Esophagus muscularis mucosa (tissue), 4 donors: Measurements from ENCODE around the gene AK6. TPM values are rescaled to one million over a fixed set of nuclear protein-coding genes. Genes with fewer than 3 reads are reported as not detected.

Source experiments
- DNase-seq: peaks from one replicate; pipeline ENCODE4 v3.0.0-alpha.2; 2017; ENCODE audit errors: extremely low spot score
- H3K27ac ChIP-seq, 4 donors: fragments of 200-600 bp; sonication (generic); replicated peaks in 1 of 4; 1 replicate in 3 of 4; 2 replicates in 1 of 4; pipeline ENCODE4 v1.5.1; 2016 to 2019; ENCODE audit warnings: mild to moderate bottlenecking in 1 of 4
- H3K27me3 ChIP-seq, 4 donors: fragments of 200-600 bp; sonication (generic); one replicate each; pipeline versions ENCODE4 v1.5.1 to v1.6.0; 2016 to 2019
- H3K36me3 ChIP-seq, 4 donors: fragments of 200-600 bp; sonication (generic); one replicate each; pipeline ENCODE4 v1.5.1; 2016 to 2019
- H3K4me1 ChIP-seq, 4 donors: fragments of 200-600 bp; sonication (generic); one replicate each; pipeline ENCODE4 v1.5.1; 2016 to 2019
- H3K4me3 ChIP-seq, 4 donors: fragments of 200-600 bp; sonication (generic); 1 replicate in 2 of 4; 2 replicates in 2 of 4; pipeline ENCODE4 v1.5.1; 2016 to 2019; ENCODE audit warnings: mild to moderate bottlenecking in 4 of 4, moderate library complexity in 1 of 4
- H3K9me3 ChIP-seq, 4 donors: fragments of 200-600 bp; sonication (generic); 1 replicate in 3 of 4; 2 replicates in 1 of 4; pipeline ENCODE4 v1.5.1; 2016 to 2019
- EP300 ChIP-seq: sonication (generic); formaldehyde crosslinking; IDR thresholded peaks from one replicate; pipeline ENCODE4 v1.6.1; 2017; ENCODE audit warnings: antibody characterized with exemption
- POLR2A ChIP-seq: fragments of 450-650 bp; IDR thresholded peaks from one replicate; pipeline ENCODE4 v1.6.1; 2017; ENCODE audit warnings: antibody characterized with exemption, moderate library complexity, mild to moderate bottlenecking, low read depth
- POLR2AphosphoS5 ChIP-seq, 2 donors: sonication (generic); formaldehyde crosslinking; IDR thresholded peaks; one replicate each; pipeline ENCODE4 v1.6.1; 2017; ENCODE audit warnings: antibody characterized with exemption in 2 of 2
- WGBS: methylation state at CpG from one replicate; pipeline ENCODE4 v1.1.5; 2018; 5-methylcytosine and 5-hydroxymethylcytosine counted together
- intact Hi-C: fragments of 100-400 bp; cut with DNase I; formaldehyde crosslinking; loops from one replicate; pipeline ENCODE4 v1.15.1; 2023
- total RNA-seq, 4 donors: library from RNA; depleted of rRNA; stranded (reverse); fragments of >200 nt; gene quantifications; one replicate each; pipeline versions ENCODE4 v1.1.0 to v1.2.1, GENCODE V29; 2016
- TF ChIP-seq, protein P1 (sequence below), 3 experiments: fragments of 200-600 bp in 2 of 3; fragments of 450-650 bp in 1 of 3; sonication (generic) in 2 of 3; IDR thresholded peaks; one replicate each; pipeline ENCODE4 v1.5.1; 2017 to 2019; ENCODE audit warnings: antibody characterized with exemption in 3 of 3, mild to moderate bottlenecking in 2 of 3, moderate library complexity in 1 of 3

AK6 gene
- total RNA-seq, 4 donors from 2014 or later = 16.1 to 22.0 (median 19.0) TPM

DNA sequence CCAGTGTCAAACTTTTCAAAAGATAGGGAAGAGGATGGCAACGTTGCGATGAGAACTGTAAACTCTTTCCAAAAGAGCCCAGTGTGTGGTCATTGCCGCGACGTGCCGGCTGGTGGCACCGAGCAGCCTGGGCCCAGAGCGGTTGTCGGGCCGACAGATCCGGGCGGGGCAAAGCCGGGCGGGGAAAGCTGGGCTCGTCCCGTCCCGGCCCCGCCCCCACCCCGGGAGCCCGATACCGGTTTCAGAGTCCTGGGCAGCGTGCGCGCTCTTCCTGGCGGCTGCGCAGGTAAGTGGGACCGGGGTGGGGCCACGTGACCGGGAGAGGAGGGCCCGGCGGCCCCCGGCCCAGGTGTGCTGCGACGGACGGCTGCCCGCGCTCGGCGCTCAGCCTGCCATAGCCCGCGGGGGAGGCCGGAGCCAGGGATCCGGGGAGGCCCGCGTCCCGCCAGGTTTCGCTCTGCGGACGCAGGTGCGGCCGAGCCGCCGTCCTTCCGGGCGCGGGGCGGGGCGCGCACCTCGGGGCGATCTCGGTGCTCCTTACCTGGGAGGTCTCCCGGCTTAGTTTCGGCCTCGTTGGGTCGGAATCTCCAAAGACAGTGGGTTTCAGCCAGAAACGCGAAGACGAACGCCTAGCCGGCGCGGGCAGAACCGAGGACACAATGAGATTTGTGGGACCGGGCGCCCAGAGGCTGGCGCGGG is 45.7 kb upstream of the AK6 start, which contains the start of gene MARVELD2:
Gene MARVELD2 (plus strand): TSS at position 232 of the 699 bp plus-strand sequence. CDS start 4,270 bp downstream, outside the sequence.
- H3K9me3 ChIP-seq = no peaks in the 10 kb centered on the region
- TF ChIP-seq, protein P1, sequence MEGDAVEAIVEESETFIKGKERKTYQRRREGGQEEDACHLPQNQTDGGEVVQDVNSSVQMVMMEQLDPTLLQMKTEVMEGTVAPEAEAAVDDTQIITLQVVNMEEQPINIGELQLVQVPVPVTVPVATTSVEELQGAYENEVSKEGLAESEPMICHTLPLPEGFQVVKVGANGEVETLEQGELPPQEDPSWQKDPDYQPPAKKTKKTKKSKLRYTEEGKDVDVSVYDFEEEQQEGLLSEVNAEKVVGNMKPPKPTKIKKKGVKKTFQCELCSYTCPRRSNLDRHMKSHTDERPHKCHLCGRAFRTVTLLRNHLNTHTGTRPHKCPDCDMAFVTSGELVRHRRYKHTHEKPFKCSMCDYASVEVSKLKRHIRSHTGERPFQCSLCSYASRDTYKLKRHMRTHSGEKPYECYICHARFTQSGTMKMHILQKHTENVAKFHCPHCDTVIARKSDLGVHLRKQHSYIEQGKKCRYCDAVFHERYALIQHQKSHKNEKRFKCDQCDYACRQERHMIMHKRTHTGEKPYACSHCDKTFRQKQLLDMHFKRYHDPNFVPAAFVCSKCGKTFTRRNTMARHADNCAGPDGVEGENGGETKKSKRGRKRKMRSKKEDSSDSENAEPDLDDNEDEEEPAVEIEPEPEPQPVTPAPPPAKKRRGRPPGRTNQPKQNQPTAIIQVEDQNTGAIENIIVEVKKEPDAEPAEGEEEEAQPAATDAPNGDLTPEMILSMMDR (IDR thresholded peaks at IDR 0.05) = peak in 1 of 3 experiments; percentile 29
- no peak for TF ChIP-seq EP300
- WGBS = 15% methylated on average over 2 of the region's 78 CpGs
- peak within 1 kb of the TSS in 2 of 4 donors; percentile 24 to 30 for H3K27ac ChIP-seq
- no peak for DNase-seq
- H3K4me3 ChIP-seq = peak within 1 kb of the TSS; percentile 64 to 69 (median 66)
- intact Hi-C loops = no loop called here
- no peaks in the 10 kb centered on the region for H3K27me3 ChIP-seq
- H3K36me3 ChIP-seq = peaks cover 11 to 40% (median 26%) of the 10 kb centered on the region in 4 donors
- H3K4me1 ChIP-seq = peaks cover 0 to 13% (median 11%) of the 10 kb centered on the region in 4 donors

DNA sequence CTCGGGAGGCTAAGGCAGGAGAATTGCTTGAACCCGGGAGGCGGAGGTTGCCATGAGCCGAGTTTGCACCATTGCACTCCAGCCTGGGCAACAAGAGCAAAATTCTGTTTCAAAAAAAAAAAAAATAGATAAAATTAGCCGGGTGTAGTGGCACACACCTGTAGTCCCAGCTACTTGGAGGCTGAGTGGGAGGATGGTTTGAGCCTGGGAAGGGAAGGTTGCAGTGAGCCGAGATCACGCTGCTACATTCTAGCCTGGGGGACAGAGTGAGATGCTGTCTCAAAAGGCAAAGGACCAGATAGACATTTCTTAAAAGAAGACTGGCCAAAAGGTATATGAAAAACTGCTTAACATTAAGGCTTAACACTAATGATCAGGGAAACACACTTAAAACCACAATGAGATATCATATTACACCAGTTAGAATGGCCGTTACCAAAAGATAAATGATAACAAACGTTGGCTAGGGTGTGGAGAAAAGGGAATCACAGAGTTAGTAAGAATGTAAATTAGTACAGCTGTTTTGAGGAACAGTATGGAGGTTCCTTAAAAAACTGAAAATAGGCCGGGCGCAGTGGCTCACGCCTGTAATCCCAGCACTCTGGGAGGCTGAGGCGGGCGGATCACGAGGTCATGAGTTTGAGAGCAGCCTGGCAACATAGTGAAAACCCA is 35.5 kb upstream of the AK6 start:
- 86% methylated on average over 15 of the region's 15 CpGs for WGBS
- peaks cover 25 to 85% (median 51%) of the 10 kb centered on the region in 4 donors for H3K36me3 ChIP-seq
- H3K27me3 ChIP-seq = no peaks in the 10 kb centered on the region
- DNase-seq = no peak
- H3K27ac ChIP-seq = no peak overlapping the region
- no peaks in the 10 kb centered on the region for H3K9me3 ChIP-seq
- no peak for TF ChIP-seq POLR2A
- TF ChIP-seq, protein P1 (IDR thresholded peaks at IDR 0.05) = no peak
- no peak for TF ChIP-seq POLR2AphosphoS5 (IDR thresholded peaks at IDR 0.05)
- TF ChIP-seq EP300 = no peak
- H3K4me3 ChIP-seq = no peak overlapping the region
- intact Hi-C loops = no loop called here
- H3K4me1 ChIP-seq = no peaks in the 10 kb centered on the region

DNA sequence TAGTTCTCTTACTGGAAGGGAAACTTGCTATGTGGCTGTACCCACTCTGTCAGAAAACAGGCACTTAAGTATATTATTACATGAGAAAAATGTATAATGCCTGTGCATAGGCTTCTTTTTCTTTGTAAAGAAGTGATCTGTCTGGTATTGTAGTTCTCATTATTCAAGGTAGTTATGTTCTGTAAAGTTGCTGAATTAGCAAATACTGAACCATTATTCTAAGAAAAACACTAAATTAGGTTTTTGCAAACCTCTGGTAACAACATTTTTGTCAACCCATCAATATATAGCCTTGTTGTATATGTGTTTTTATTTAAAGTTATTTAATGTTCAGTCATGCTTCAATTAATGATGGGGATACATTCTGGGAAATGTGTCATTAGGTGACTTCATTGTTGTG is 9.1 kb upstream of the AK6 start:
- Histone ChIP-seq H3K4me3 (no peak overlapping the region), H3K9me3 (no peaks in the 10 kb centered on the region), H3K27ac (no peak overlapping the region), H3K36me3 (peaks cover 23 to 87% (median 74%) of the 10 kb centered on the region in 4 donors), H3K27me3 (no peaks in the 10 kb centered on the region), H3K4me1 (no peaks in the 10 kb centered on the region)
- TF ChIP-seq POLR2A = no peak
- TF ChIP-seq POLR2AphosphoS5 (IDR thresholded peaks at IDR 0.05) = no peak
- no peak for TF ChIP-seq EP300
- TF ChIP-seq, protein P1 (IDR thresholded peaks at IDR 0.05) = no peak
- intact Hi-C loops = no loop called here
- DNase-seq = no peak

DNA sequence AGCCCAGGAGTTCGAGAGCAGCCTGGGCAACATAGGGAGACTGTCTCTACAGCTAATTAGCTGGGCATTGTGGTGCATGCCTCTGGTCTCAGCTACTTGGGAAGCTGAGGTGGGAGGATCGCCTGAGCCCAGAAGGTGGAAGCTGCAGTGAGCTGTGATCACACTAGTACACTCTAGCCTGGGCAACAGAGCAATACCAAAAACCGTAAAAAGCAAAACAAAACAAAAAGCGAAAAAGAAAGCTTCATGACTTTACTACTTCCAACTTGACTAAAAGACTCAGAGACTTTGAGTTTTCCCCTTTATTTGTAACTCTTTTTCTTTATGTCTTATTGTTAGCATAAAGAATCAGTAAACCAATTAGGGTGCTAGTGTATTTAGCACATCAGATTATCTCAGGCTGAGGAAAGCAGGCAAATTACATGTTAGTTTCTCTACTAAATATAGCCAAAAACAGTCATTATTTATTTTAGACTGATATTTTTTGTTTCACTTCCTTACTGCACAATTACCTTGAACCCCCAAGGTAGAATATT is 5.7 kb upstream of the AK6 start:
- TF ChIP-seq POLR2AphosphoS5 (IDR thresholded peaks at IDR 0.05) (no peak), POLR2A (no peak), EP300 (no peak)
- TF ChIP-seq, protein P1 (IDR thresholded peaks at IDR 0.05) = no peak
- no peak overlapping the region for H3K4me3 ChIP-seq
- DNase-seq = no peak
- H3K4me1 ChIP-seq = peaks cover 17 to 21% (median 19%) of the 10 kb centered on the region in 4 donors
- no peaks in the 10 kb centered on the region for H3K27me3 ChIP-seq
- no peak overlapping the region for H3K27ac ChIP-seq
- WGBS = 95% methylated on average over 4 of the region's 4 CpGs
- H3K36me3 ChIP-seq = peaks cover 14 to 55% (median 41%) of the 10 kb centered on the region in 4 donors
- intact Hi-C loops = no loop called here
- H3K9me3 ChIP-seq = no peaks in the 10 kb centered on the region
